Heart right ventricle (tissue), 16 donors: ENCODE measurements around the gene TBC1D14. TPM values are rescaled to one million over a fixed set of nuclear protein-coding genes. Genes with fewer than 3 reads are reported as not detected.

Experiments used
- ATAC-seq, 8 donors: fragments of 200-7000 bp; cut with Tn5 transposase; one replicate each; pipeline ENCODE4 v1.9.1; 2020; ENCODE audit warnings: mild to moderate bottlenecking in 8 of 8, moderate library complexity in 8 of 8, moderate number of reproducible peaks in 1 of 8
- DNase-seq, 2 donors: peaks; one replicate each; pipeline ENCODE4 v3.0.0-alpha.2; 2020
- H3K27ac ChIP-seq, 10 donors: fragments of 200-600 bp; sonication (generic) in 2 of 10; one replicate each; pipeline versions ENCODE4 v1.5.0 to v1.8.0; 2020 to 2022; ENCODE audit warnings: mild to moderate bottlenecking in 3 of 10
- H3K27me3 ChIP-seq, 7 donors: fragments of 200-600 bp; one replicate each; pipeline ENCODE4 v1.8.0; 2021 to 2022; ENCODE audit warnings: mild to moderate bottlenecking in 2 of 7
- H3K36me3 ChIP-seq, 9 donors: fragments of 200-600 bp; sonication (generic) in 1 of 9; one replicate each; pipeline versions ENCODE4 v1.5.0 to v1.8.0; 2020 to 2022; ENCODE audit warnings: mild to moderate bottlenecking in 2 of 9
- H3K4me1 ChIP-seq, 9 donors: fragments of 200-600 bp; sonication (generic) in 1 of 9; one replicate each; pipeline versions ENCODE4 v1.5.0 to v1.8.0; 2020 to 2022; ENCODE audit warnings: mild to moderate bottlenecking in 4 of 9
- H3K4me3 ChIP-seq, 10 donors: fragments of 200-600 bp; sonication (generic) in 2 of 10; one replicate each; pipeline versions ENCODE4 v1.5.0 to v1.8.0; 2020 to 2022; ENCODE audit warnings: mild to moderate bottlenecking in 7 of 10, moderate library complexity in 2 of 10
- H3K9me3 ChIP-seq, 11 donors: fragments of 200-600 bp in 10 of 11; sonication (generic) in 2 of 11; one replicate each; pipeline versions ENCODE4 v1.5.0 to v1.8.0; 2013 to 2022; ENCODE audit warnings: mild to moderate bottlenecking in 2 of 11, control low read depth in 1 of 11, moderate library complexity in 1 of 11
- CTCF ChIP-seq, 9 donors: fragments of 200-600 bp; sonication (generic) in 2 of 9; IDR thresholded peaks; one replicate each; pipeline versions ENCODE4 v1.5.0 to v1.8.0; 2021 to 2022; ENCODE audit warnings: antibody characterized with exemption in 9 of 9, mild to moderate bottlenecking in 5 of 9, moderate library complexity in 1 of 9
- WGBS, 2 donors: extraction: QIAGEN DNeasy Blood & Tissue Kit; methylation state at CpG; one replicate each; pipeline ENCODE4 v1.1.7; 2013; ENCODE audit warnings: inconsistent platforms in 1 of 2; 5-methylcytosine and 5-hydroxymethylcytosine counted together
- intact Hi-C, 10 donors: fragments of 100-400 bp; cut with DNase I; formaldehyde crosslinking; loops; one replicate each; pipeline versions ENCODE4 v1.11.1 to v1.14.2; 2022
- polyA plus RNA-seq, 2 donors: library from polyadenylated mRNA; stranded (reverse); fragments of 200-250 nt; gene quantifications; one replicate each; pipeline ENCODE4 v1.2.3, GENCODE V29; 2013
- total RNA-seq, 10 donors: library from RNA; stranded (reverse); fragmentation: NEBNext Ultra II Directional in 3 of 10; extraction: Animal tissue kit (Norgen Biotek cat#: 25700) in 3 of 10; gene quantifications; one replicate each; pipeline versions ENCODE4 v1.2.1 to v1.2.4, GENCODE V29; 2021 to 2023
- donor health status: Arrhythmogenic right ventricular cardiomyopathy.
- donor health status: ischemic (EF 13 %, LVEDD 7.1; RV severe dilation, severe dysfunction).
- donor health status: healthy with polysubstance abuse.
- donor health status: DM: no; HTN: yes; CAD: no.
- donor health status: DM: no; HTN: no; CAD: no.
- donor health status: ischemic (EF 25% LVEDD 6.9; RV normal size, moderate dysfunction).
- donor health status: ischemic (EF 25% LVEDD 5.7; RV mildly dilated, moderate dysfunction).
- donor health status: healthy.
- donor health status: DM: yes; HTN: yes; CAD: no.
- donor health status: Ischemic cardiomyopathy.
- donor health status: ischemic (EF 35%, LVEDD 5.7; RV mildly dilated, moderate dysfunction).
- donor health status: nonischemic (EF 11% LVEDD 7.7; RV severe dilation, severe dysfunction).
- donor health status: DM: yes; HTN: yes; CAD: no.
- donor health status: PGD.
- donor health status: ischemic (EF 29% LVEDD 5.4; RV normal size, mild dysfunction).
- donor health status: nonischemic (EF 23%, LVEDD 6.1; RV moderate dilation, normal function).

Gene TBC1D14
- total and polyA plus RNA-seq, 12 donors: 10.5 to 43.7 (median 32.6) TPM

GRCh38 chr4:6873291-6873690 lies 36.3 kb upstream of the TBC1D14 start:
- DNase-seq: no peak
- Histone ChIP-seq H3K9me3 (no peaks in the 10 kb centered on the region), H3K27me3 (no peaks in the 10 kb centered on the region), H3K4me3 (no peak overlapping the region), H3K27ac (peak overlapping the region in 2 of 10 donors; percentile 2 to 21), H3K4me1 (peaks cover 3 to 57% (median 32%) of the 10 kb centered on the region in 9 donors), H3K36me3 (peaks cover 0 to 90% (median 42%) of the 10 kb centered on the region in 9 donors)
- intact Hi-C loops: loop anchor here in 9 of 10 donors (2.0 to 10.0 kb wide), 7 partner anchors 86 to 152 kb away; partner anchors contain the start of gene KIAA0232 (in 6 of the 9)
- TF ChIP-seq CTCF (IDR thresholded peaks at IDR 0.05): no peak
- no peak for ATAC-seq

- peak overlapping the region in 1 of 10 donors; percentile 2 for H3K27ac ChIP-seq
- H3K4me3 ChIP-seq: no peak overlapping the region
- peaks cover 3 to 57% (median 32%) of the 10 kb centered on the region in 9 donors for H3K4me1 ChIP-seq
- no peaks in the 10 kb centered on the region for H3K9me3 ChIP-seq
- DNase-seq: peak; percentile 60 to 74
- peaks cover 0 to 90% (median 42%) of the 10 kb centered on the region in 9 donors for H3K36me3 ChIP-seq
- H3K27me3 ChIP-seq: no peaks in the 10 kb centered on the region
- peak; percentile 40 to 83 (median 72) for ATAC-seq
- 38 to 52% methylated on average over 3 of the region's 3 CpGs for WGBS, 2 donors
- intact Hi-C loops: loop anchor here (1.0 to 10.0 kb wide), 9 partner anchors 87 to 155 kb away; partner anchors contain the start of gene KIAA0232 (in 6 of the 10)
- TF ChIP-seq CTCF (IDR thresholded peaks at IDR 0.05): peak; percentile 56 to 90 (median 87)
Observed at GRCh38 chr4:6873792-6874461, 35.7 kb upstream of the TBC1D14 start.

GRCh38 chr4:6874981-6875380 lies 34.6 kb upstream of the TBC1D14 start:
- Histone ChIP-seq H3K36me3 (peaks cover 0 to 93% (median 50%) of the 10 kb centered on the region in 9 donors), H3K9me3 (no peaks in the 10 kb centered on the region), H3K27me3 (no peaks in the 10 kb centered on the region), H3K4me1 (peaks cover 2 to 49% (median 23%) of the 10 kb centered on the region in 9 donors), H3K4me3 (no peak overlapping the region), H3K27ac (peak overlapping the region in 3 of 10 donors; percentile 44 to 50 (median 46))
- 97 to 98% methylated on average over 4 of the region's 4 CpGs for WGBS, 2 donors
- DNase-seq (no peak), ATAC-seq (peak in 2 of 8 donors; percentile 4 to 15)
- TF ChIP-seq CTCF (IDR thresholded peaks at IDR 0.05): no peak
- intact Hi-C loops: loop anchor here (1.0 to 10.0 kb wide), 8 partner anchors 88 to 156 kb away; partner anchors contain the start of gene KIAA0232 (in 5 of the 10)

GRCh38 chr4:6875431-6875831 lies 34.2 kb upstream of the TBC1D14 start:
- DNase-seq (peak in 1 of 2 donors; percentile 31), ATAC-seq (peak; percentile 20 to 93 (median 62))
- intact Hi-C loops: loop anchor here in 6 of 10 donors (2.0 to 10.0 kb wide), 2 partner anchors 91 to 155 kb away; partner anchors contain the start of gene KIAA0232 (in 1 of the 6)
- 39 to 54% methylated on average over 4 of the region's 4 CpGs for WGBS, 2 donors
- Histone ChIP-seq H3K4me1 (peaks cover 0 to 44% (median 20%) of the 10 kb centered on the region in 9 donors), H3K4me3 (no peak overlapping the region), H3K27ac (peak overlapping the region in 6 of 10 donors; percentile 19 to 50 (median 44)), H3K27me3 (no peaks in the 10 kb centered on the region), H3K9me3 (no peaks in the 10 kb centered on the region), H3K36me3 (peaks cover 0 to 92% (median 52%) of the 10 kb centered on the region in 9 donors)
- TF ChIP-seq CTCF (IDR thresholded peaks at IDR 0.05): no peak
